Activated CD4-positive, alpha-beta T cell treated with anti-CD3 and anti-CD28 coated beads, Interleukin-2, amount 10 ng/mL, durations not matched to agents 7 days and 5 days (primary cell): ENCODE measurements around the gene BTG2. TPM values are rescaled to one million over a fixed set of nuclear protein-coding genes. Genes with fewer than 3 reads are reported as not detected.

Experiments used
- CTCF ChIA-PET: fragments of 350-600 bp; sonication (Branson Sonifier 250); formaldehyde crosslinking; loops from one replicate; lab custom pipeline; 2021; ENCODE audit warnings: antibody characterized with exemption; lab: Charles Lee
- POLR2A ChIA-PET: fragments of 350-600 bp; sonication (Branson Sonifier 250); formaldehyde crosslinking; loops from one replicate; lab custom pipeline; 2021; ENCODE audit warnings: antibody characterized with exemption; lab: Charles Lee
- DNase-seq: peaks from one replicate; pipeline ENCODE4 v3.0.0-alpha.2; 2020
- H3K27ac Mint-ChIP-seq: one replicate; pipeline ENCODE4 v1.8.0; 2021; ENCODE audit warnings: mild to moderate bottlenecking, moderate library complexity, mixed read lengths
- H3K27me3 Mint-ChIP-seq: one replicate; pipeline ENCODE4 v1.8.0; 2021; ENCODE audit warnings: mixed read lengths
- H3K36me3 Mint-ChIP-seq: one replicate; pipeline ENCODE4 v1.8.0; 2021; ENCODE audit warnings: low read depth, mixed read lengths
- H3K4me1 Mint-ChIP-seq: one replicate; pipeline ENCODE4 v1.8.0; 2021; ENCODE audit warnings: mixed read lengths
- H3K4me3 Mint-ChIP-seq: one replicate; pipeline ENCODE4 v1.8.0; 2021; ENCODE audit warnings: mild to moderate bottlenecking, moderate library complexity, mixed read lengths
- H3K9me3 Mint-ChIP-seq: one replicate; pipeline ENCODE4 v1.8.0; 2021; ENCODE audit warnings: mixed read lengths
- total RNA-seq, 2 experiments: library from RNA; stranded (reverse); gene quantifications; one replicate each; pipeline ENCODE4 v1.2.3, GENCODE V29; 2021

BTG2 gene
- total RNA-seq, 2 experiments from 2014 or later = 73.6 to 82.3 TPM

DNA sequence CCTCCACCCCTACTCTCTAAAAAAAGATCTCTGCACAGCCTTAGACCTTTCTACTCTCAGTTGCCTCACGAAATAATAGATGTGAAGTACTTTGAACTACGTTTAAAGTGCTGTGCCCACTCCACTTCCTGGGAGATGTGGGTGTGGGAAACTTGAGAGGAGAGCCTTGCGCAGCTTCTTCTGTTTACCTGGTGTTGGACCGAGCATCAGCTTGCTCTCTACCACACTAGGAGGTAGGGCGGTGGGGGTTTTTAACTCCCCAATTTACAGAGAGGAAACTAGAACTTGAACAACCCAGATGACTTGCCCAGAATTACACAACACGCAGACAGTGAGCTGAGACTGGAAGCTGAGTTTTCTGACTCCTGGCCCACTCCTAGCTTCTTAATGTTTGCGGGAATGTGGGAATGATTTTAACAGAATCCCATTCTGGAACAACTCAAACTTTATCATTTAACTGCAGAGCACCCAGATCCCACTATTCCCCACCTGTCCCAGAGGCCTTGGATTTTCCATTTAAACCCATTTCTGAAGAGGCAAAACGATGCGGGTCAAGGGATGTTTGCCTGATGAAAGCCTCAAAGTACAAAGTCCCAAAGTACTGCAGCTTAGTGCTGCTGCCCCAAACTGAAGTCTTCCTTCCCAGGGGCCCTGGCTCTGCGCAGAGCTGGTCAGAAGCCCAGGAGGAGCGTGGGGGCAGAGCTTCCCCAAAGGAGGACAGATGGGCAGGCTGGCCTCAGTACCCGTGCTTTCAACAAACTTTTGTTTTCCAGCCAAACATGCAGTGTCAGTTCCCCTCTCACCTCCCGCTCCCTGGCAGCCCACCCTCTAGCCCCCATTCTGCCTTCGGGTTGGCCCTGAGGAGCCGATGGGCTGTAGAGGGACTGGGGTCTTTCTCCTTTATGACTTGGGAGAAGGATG is 19.0 kb downstream of the BTG2 start:
- Mint-ChIP-seq H3K4me3 (peak overlapping the region; percentile 66), H3K9me3 (no peaks in the 10 kb centered on the region), H3K36me3 (no peaks in the 10 kb centered on the region), H3K4me1 (peaks cover 91% of the 10 kb centered on the region), H3K27me3 (no peaks in the 10 kb centered on the region), H3K27ac (peak overlapping the region; percentile 95)
- ChIA-PET POLR2A (interaction anchor here (0.6 to 3.2 kb wide), 3 partner anchors 9 to 17 kb away, joined by 4 to 10 read pairs (median 4); no protein-coding TSS in a partner anchor), CTCF (interaction anchor here (0.6 to 10.2 kb wide), 12 partner anchors 8 to 1754 kb away, joined by 3 to 169 read pairs (median 4); partner anchors contain the start of gene BTG2)
- DNase-seq = peak; percentile 73

DNA sequence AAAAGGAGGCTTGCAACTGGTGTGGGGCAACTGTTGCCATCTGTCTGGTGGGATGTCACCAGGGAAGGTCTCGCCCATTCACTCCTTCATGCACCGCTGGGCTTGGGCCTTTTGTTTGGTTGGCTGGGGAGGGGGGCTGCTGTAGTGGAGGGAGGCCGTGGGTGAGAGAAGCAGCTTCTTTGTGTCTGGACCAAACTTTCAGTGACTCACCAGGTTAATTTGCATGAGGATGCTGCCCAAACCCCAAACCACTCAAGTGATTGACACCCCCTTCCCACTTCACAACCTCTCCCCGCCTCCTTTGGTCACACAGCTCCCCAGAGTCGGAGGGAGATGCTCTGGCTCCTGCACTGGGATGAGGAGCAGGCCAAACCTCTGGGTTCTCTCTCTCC is 19.7 kb downstream of the BTG2 start:
- H3K4me1 Mint-ChIP-seq = peaks cover 84% of the 10 kb centered on the region
- no peaks in the 10 kb centered on the region for H3K9me3 Mint-ChIP-seq
- peak overlapping the region; percentile 66 for H3K4me3 Mint-ChIP-seq
- POLR2A ChIA-PET = interaction anchor here (1.3 to 3.2 kb wide), 2 partner anchors 16 to 18 kb away, joined by 4 to 10 read pairs; no protein-coding TSS in a partner anchor
- no peaks in the 10 kb centered on the region for H3K36me3 Mint-ChIP-seq
- H3K27me3 Mint-ChIP-seq = no peaks in the 10 kb centered on the region
- H3K27ac Mint-ChIP-seq = peak overlapping the region; percentile 95
- CTCF ChIA-PET = interaction anchor here (0.6 to 10.2 kb wide), 12 partner anchors 8 to 1753 kb away, joined by 3 to 169 read pairs (median 4); partner anchors contain the start of gene BTG2
- DNase-seq = peak; percentile 71

DNA sequence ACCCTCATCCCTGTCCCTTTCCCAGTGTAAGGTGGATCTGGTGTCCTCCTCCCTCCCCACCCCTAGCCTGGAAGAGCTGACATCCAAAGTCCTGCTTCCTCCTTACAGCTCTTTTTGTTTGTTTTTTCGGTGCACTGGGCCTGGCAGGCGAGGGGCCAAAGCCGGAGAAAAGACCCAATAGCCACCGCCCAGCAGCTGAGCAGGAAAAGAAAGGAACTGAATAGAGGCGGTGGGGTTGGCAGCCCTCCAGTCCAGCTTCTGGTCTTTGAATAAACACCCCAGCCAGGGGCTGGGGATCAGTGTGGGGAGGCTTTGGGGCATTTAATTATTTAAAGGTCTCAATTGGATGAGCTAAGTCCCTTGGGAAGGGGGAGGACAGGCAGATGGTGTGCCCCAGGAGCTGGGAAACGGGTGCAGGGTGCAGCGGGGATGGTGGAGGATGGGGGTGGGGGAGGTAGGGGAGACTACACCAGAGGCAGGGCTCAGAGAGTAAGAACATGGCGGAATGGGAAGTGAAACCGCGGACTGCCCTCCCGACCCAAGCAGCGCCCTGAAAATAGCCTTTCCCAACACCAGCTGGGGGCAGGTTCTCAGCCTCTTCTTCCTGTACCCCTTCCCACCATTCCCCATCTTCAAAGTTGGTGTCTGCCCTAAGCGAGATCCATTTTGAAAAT is 20.2 kb downstream of the BTG2 start:
- POLR2A ChIA-PET = interaction anchor here (1.3 to 3.2 kb wide), 3 partner anchors 17 to 19 kb away, joined by 4 to 10 read pairs (median 6); no protein-coding TSS in a partner anchor
- Mint-ChIP-seq H3K4me1 (peaks cover 79% of the 10 kb centered on the region), H3K36me3 (no peaks in the 10 kb centered on the region), H3K27me3 (no peaks in the 10 kb centered on the region), H3K27ac (peak overlapping the region; percentile 98), H3K4me3 (peak overlapping the region; percentile 66), H3K9me3 (no peaks in the 10 kb centered on the region)
- CTCF ChIA-PET = interaction anchor here (0.6 to 10.2 kb wide), 12 partner anchors 9 to 1753 kb away, joined by 3 to 169 read pairs (median 4); partner anchors contain the start of gene BTG2
- DNase-seq = no peak

DNA sequence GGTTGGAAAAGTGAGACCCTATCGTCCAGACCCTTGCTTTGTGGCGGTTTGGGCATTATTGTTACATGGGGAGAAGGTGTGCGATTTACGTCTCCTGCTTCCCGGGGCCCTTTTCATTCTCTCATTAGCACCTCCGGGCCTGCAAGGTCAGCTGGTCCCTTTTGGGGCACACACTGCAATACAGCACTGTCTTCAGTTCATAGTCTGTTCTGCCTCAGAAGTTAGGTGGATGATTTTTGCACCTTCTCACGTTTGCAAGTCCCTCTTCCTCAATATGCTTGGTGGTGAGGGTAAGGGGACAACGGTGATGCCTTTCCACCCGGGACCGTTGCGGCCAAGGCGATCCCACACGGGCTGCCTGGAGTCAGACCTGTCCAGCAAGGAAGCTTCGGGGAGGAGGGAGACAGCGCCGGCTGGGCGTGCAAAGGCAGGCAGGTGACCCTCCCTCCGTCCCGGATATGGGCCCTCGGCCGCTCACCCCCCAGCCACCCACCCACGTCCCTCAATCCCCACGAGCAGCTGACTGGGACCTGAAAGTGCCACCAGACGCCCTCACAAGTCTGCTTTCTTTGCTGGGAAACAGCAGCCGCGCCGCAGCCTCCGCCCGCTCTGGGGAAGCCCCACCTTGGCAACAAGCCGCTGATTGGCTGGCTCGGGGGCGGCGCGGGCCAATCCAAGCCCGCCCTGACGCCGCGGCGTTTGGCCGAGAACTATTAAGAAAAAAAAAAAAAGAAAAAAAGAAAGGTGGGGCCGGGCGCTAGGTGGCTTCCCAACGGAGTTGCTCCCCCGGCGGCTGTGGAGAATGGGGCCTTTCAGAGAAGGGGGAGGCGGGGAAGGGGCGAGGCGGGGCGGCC is 21.7 kb downstream of the BTG2 start:
- peaks cover 64% of the 10 kb centered on the region for H3K4me1 Mint-ChIP-seq
- no peaks in the 10 kb centered on the region for H3K27me3 Mint-ChIP-seq
- no peaks in the 10 kb centered on the region for H3K36me3 Mint-ChIP-seq
- H3K9me3 Mint-ChIP-seq = no peaks in the 10 kb centered on the region
- peak; percentile 95 for DNase-seq
- POLR2A ChIA-PET = interaction anchor here (0.6 to 2.2 kb wide), 3 partner anchors 15 to 52 kb away, joined by 5 to 6 read pairs (median 6); no protein-coding TSS in a partner anchor
- peak overlapping the region; percentile 73 for H3K4me3 Mint-ChIP-seq
- CTCF ChIA-PET = interaction anchor here (0.6 to 10.2 kb wide), 14 partner anchors 9 to 288 kb away, joined by 3 to 169 read pairs (median 4); partner anchors contain the start of gene BTG2
- H3K27ac Mint-ChIP-seq = peak overlapping the region; percentile 98

DNA sequence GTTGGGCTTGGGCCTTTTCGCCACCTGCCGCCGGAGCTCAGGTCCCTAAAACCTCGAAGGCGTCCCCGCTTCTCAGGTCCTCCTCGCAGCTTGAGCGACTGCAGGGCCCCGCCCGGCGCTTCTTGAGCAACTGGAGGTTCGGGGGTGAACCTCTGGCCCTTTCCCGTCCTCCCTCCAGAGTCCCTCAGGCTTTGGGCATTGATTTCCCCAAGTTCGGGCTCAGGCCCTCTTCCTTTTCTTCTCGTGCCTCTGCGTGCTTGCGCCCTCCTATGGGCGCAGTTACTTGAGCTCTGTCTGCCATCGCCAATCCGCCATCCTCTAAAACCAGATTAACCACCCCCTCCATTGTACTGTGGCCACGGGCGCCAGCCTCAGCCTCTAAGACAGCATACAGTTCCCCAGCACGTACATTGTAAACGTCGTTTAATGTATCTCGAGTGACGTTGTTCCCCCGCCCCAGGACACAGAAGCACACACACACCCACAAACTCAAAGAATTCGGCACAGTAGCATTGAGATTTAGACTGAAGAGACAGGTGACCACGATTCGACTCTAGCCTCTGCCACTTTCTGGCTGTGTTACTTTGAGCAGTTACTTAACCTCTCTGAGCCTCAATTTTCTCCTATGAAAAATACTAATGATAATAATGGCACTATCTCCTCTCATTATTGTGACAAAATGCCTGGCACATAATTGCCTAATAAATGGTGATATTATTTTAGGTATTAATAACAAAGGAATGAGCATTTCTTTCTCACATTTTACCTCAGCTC is 22.6 kb downstream of the BTG2 start:
- CTCF ChIA-PET = interaction anchor here (0.6 to 10.2 kb wide), 15 partner anchors 10 to 807 kb away, joined by 3 to 169 read pairs (median 4); partner anchors contain the start of gene BTG2
- Mint-ChIP-seq H3K4me3 (peak overlapping the region; percentile 73), H3K27ac (peak overlapping the region; percentile 98), H3K36me3 (no peaks in the 10 kb centered on the region), H3K4me1 (peaks cover 56% of the 10 kb centered on the region), H3K27me3 (no peaks in the 10 kb centered on the region), H3K9me3 (no peaks in the 10 kb centered on the region)
- POLR2A ChIA-PET = interaction anchor here (1.0 to 2.2 kb wide), 2 partner anchors 21 to 53 kb away, joined by 5 to 6 read pairs; no protein-coding TSS in a partner anchor
- peak; percentile 84 for DNase-seq

DNA sequence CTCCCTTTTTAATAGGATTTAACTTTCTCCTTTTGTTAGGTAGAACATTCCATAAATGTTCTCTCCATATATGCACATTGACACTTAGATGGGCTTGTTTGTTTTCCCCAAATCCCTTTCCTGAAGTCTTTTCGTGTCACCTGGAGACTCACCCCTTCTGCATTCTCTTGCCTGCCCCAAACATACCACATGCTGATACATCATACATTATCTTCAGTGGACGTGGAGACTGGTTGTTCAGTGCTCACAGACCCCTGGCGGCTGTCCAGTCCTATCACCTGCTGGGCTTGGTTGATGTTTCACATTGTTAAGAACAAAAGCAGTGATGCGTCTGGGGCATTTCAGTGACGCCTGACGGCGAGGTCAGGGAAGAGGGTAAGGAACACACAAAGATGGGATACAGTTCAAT is 23.4 kb downstream of the BTG2 start:
- Mint-ChIP-seq H3K4me1 (peaks cover 47% of the 10 kb centered on the region), H3K27me3 (no peaks in the 10 kb centered on the region), H3K4me3 (no peak overlapping the region), H3K36me3 (no peaks in the 10 kb centered on the region), H3K9me3 (no peaks in the 10 kb centered on the region), H3K27ac (peak overlapping the region; percentile 98)
- no peak for DNase-seq
- CTCF ChIA-PET = interaction anchor here (9.2 to 10.2 kb wide), 3 partner anchors 12 to 59 kb away, joined by 144 to 169 read pairs (median 158); partner anchors contain the start of gene BTG2
- POLR2A ChIA-PET = no interaction called here

DNA sequence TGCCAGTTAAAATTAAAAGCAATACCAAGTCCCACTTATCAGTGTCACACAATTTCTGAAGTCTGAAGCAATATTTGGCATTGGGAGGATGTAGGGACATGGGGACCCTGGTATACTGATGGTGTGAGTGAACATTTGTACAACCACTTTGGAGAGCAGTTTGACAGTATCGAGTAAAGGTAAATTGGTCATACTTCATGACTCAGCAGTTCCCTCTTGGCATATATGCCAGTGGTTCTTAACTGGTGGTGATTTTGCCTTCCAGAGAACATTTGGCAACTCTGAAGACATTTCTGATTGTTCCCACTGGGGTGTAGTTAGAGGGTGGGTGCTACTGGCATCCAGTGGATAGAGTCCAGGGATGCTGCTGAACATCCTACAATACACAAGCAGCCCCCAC is 25.9 kb downstream of the BTG2 start:
- no peaks in the 10 kb centered on the region for H3K36me3 Mint-ChIP-seq
- POLR2A ChIA-PET = no interaction called here
- H3K4me1 Mint-ChIP-seq = peaks cover 30% of the 10 kb centered on the region
- no peaks in the 10 kb centered on the region for H3K9me3 Mint-ChIP-seq
- CTCF ChIA-PET = interaction anchor here (2.5 kb wide), 1 partner anchor 64 kb away, joined by 12 read pairs; no protein-coding TSS in a partner anchor
- no peak overlapping the region for H3K4me3 Mint-ChIP-seq
- no peak for DNase-seq
- H3K27me3 Mint-ChIP-seq = no peaks in the 10 kb centered on the region
- H3K27ac Mint-ChIP-seq = no peak overlapping the region

DNA sequence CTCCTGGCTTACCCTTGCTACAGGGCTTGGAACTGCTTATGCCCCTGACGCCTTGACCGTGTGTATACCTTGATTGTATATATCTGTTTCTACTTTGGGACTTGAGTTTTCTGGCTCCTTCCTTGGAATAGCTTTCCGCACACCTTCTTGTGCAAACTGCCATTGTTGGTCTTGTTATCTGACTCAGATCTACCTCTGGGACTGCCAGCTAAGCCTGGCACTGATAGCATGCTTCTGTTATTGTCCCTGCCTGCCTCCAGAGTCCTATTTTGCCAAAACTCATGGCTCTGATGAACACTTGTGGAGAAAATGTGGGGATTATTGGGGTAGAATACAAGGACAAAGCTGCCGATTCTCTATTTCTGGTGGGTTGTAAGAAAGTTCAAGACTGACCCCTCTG is 30.2 kb downstream of the BTG2 start:
- Mint-ChIP-seq H3K27me3 (peaks cover 7% of the 10 kb centered on the region), H3K9me3 (no peaks in the 10 kb centered on the region), H3K4me3 (no peak overlapping the region), H3K27ac (no peak overlapping the region), H3K36me3 (no peaks in the 10 kb centered on the region), H3K4me1 (peaks cover 24% of the 10 kb centered on the region)
- ChIA-PET CTCF (interaction anchor here (0.9 to 17.3 kb wide), 4 partner anchors 12 to 153 kb away, joined by 3 to 299 read pairs (median 84); no protein-coding TSS in a partner anchor), POLR2A (no interaction called here)
- DNase-seq = no peak

DNA sequence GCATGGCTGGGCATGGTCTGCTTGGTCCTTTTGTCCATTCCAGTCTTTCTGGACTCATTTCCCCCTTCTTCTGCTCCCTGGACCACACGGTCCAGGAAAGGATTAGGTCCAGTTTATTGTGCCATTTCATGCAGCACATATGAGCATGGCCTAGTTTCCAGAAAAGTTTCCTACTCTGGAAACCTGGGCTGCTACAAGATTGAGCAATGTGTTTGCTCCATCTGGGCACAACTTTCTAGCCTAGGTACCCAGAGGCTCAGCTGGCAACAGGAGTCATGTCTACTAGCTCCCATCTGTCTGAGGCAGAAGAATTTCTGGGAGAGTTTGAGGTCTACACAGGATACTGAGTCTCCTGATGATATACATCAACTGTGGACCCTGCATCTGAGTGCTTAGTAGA is 30.8 kb downstream of the BTG2 start:
- ChIA-PET POLR2A (no interaction called here), CTCF (interaction anchor here (0.6 to 17.3 kb wide), 9 partner anchors 12 to 489 kb away, joined by 3 to 299 read pairs (median 4); no protein-coding TSS in a partner anchor)
- Mint-ChIP-seq H3K4me1 (peaks cover 24% of the 10 kb centered on the region), H3K4me3 (no peak overlapping the region), H3K36me3 (no peaks in the 10 kb centered on the region), H3K27ac (no peak overlapping the region), H3K9me3 (no peaks in the 10 kb centered on the region), H3K27me3 (peaks cover 11% of the 10 kb centered on the region)
- no peak for DNase-seq

DNA sequence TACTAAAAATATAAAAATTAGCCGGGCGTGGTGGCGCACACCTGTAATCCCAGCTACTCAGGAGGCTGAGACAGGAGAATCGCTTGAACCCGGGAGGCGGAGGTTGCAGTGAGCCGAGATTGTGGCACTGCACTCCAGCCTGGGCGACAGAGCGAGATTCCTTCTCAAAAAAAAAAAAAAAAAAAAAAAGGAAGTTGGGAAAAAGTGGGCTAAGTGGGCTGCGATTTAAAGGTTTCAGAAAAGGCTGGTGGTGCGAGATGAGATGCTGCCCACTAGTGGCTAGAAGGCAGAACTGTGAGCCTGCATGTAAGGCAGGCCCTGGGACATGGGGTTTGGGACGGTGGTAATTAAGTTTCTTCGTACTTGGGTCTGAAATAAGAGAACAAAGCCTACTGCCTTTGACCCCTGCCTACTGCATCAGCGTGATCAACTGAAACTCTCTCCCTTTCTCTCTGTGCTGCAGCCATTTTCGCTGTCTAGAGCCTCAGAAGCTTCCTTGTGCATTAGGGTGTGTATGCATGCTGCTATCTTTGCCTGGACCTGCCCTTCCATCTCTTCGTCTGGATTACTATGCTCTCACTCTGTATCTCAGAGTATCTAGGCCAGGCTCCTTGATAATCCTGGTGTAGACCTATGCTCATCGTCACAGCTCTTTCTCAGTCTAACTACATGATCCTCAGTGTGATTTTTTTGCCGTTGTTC is 33.2 kb downstream of the BTG2 start:
- no peaks in the 10 kb centered on the region for H3K9me3 Mint-ChIP-seq
- DNase-seq = peak; percentile 69

More for the DNA sequence above, 33.2 kb downstream of the BTG2 start:
- Mint-ChIP-seq H3K4me1 (peaks cover 32% of the 10 kb centered on the region), H3K4me3 (no peak overlapping the region), H3K36me3 (no peaks in the 10 kb centered on the region), H3K27me3 (peaks cover 27% of the 10 kb centered on the region), H3K27ac (no peak overlapping the region)
- CTCF ChIA-PET = interaction anchor here (0.7 to 17.3 kb wide), 9 partner anchors 8 to 351 kb away, joined by 3 to 299 read pairs (median 6); partner anchors contain the start of gene BTG2
- POLR2A ChIA-PET = no interaction called here
